DMS53 (cell line): ENCODE measurements around the gene DSCAM.

Experiments used
- DNase-seq: peaks from one replicate; lab custom pipeline; 2025; lab: John Stamatoyannopoulos, UW

The DSCAM gene

DNA sequence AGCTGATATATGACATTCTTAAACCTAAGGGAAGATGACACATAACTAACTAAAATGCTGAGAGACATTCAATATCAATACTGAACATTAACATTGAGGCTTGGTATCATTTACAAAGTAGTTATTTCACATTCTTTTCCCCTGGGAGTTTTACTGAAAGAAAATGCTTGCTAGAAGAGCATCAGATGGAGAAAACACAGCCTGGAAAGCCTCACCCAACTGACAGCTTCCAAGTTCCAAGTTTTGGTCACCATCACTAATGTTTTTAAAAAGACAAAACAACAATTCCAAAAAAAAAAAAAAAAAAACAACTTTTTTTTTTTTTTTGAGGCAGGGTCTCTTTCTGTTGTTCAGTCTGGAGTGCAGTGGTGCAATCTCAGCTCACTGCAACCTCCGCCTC lies 80.6 kb downstream of the DSCAM start:
- DNase-seq, result no peak

DNA sequence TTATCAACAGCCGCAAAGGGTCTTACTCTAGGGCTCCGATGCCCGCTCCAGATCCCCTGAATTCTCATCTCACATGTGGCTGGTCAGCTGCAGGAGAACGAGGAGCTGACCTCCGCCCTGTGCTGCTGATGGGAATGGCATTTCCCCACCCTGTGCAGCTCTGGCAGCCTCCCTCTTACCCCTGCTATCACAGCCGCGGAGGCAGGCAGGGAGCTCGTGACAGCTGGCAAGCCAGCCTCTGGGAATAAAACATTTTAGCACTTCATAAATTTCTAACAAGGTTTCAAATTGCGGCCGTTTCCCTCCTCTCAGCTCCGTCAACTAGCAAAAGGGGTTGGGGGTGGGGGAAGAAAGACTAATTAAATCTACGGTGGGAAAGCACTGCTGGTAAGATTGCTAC lies 81.1 kb downstream of the DSCAM start:
- DNase-seq, result no peak

GRCh38 chr21:40760821-40761220 lies 86.1 kb downstream of the DSCAM start:
- no peak for DNase-seq

GRCh38 chr21:40759061-40759460 lies 87.9 kb downstream of the DSCAM start:
- no peak for DNase-seq

GRCh38 chr21:40757366-40757765 lies 89.6 kb downstream of the DSCAM start:
- no peak for DNase-seq

GRCh38 chr21:40754466-40754865 lies 92.5 kb downstream of the DSCAM start:
- DNase-seq, result no peak

DNA sequence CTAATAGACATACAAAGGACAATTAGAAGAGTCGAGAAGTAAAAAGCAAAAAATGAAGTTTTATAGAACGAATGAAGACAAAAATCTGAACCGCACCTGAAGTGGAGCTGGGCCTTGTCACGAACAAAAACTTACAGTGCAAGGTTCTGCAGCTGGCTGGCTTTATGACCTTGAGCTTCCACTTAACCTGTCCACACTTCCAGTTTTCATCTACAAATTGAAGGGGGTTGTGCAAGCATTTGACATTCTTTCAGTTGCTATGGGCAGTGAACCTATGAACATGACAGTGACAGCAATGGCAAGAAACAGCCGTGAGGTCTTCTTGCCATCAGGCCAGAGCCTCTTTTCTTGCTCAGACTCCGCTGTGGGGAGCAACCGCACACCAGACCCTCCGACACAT lies 93.2 kb downstream of the DSCAM start:
- no peak for DNase-seq

DNA sequence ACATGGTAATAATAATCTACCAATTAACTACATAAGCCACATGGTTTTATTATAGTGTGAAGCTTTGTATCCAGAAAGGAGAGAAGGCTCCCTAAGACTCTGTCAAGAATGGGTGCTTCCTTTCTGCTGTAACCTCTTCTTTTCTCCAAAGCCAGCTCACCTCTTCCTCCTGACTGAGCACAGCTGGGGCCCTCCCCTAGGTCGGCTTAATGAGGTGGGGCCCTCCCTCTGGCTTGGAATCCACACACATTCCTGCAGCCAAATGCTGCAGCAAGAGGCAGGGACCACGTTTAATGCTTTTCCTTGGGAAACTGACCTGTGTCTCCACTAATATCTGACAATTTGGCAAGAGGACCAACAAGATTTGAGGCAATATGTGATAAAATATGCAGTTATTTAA lies 94.8 kb downstream of the DSCAM start:
- DNase-seq, result no peak

- no peak for DNase-seq
These were observed 95.7 kb downstream of the DSCAM start for GRCh38 chr21:40751221-40751620.

DNA sequence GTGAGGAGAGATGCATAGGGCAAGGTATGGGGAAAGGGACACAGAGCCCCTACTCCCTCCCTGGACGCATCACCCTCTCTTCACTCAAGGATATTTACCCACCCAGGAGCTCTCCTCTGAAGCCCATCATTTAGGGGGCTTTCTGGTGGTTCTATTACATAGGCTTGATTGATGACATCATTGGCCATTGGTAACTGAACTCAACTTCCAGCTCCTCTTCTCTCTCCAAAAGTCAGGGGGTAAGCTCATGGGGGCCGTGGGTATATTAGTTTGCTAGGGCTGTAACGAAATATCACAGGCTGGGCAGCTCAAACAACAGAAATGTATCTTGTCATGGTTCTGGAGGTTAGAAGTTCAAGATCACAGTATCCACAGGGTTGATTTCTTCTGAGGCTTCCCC lies 110.8 kb downstream of the DSCAM start:
- DNase-seq, result no peak

DNA sequence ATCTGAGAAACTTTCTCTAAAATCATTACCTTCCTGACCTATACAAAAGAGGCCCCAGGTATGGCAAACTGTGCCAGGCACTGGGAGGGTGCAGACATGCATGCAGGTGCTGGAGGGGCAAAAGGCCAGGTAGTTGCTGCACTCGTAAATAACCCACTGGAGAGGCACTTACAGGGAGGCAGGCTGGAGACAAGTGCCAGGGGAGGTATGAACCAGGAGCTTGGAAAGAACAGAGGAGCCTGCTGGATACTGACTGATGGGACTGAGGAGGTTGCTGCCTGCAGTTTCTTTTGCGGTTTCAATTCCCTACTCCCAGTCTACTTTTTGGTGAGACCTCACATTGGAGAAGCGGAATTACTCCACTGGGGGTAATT lies 113.9 kb downstream of the DSCAM start:
- DNase-seq, result no peak

DNA sequence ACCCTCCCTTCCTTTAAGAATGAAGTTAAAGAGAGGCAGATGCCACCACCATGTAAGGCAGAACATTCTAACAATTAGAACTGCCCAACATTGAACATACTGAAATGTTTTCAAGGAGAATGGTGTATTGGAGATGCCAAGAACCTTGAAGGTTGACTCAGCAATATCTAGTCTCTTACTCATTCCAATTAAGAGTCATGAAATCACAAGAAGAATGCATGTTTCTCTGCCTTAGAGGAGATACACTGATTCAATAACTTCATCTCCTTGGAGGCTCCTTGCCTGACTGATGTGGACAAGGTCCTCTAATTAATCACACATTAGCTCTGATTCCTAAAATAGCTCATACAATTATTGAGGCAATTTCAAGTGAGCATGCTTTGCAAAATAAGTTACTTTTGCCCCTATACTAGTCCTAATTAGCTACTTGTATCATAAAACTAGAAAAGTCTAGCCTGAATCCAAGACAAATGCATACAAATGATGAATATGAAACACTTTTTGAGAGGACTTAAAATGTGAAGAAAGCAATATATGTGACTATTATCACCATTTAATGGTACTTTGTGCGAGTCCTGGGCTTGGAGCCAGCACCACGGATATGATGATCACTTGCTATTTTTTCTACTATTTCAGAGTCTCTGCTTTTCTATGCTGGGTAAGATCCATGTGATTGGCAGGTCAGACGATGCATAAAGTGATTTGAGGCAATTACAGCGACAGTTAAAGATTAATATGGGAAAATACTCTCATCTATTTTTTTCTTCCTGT lies 114.5 kb downstream of the DSCAM start:
- DNase-seq, result no peak

GRCh38 chr21:40731206-40731605 lies 115.8 kb downstream of the DSCAM start:
- DNase-seq, result no peak

- DNase-seq, result no peak
These were observed 116.5 kb downstream of the DSCAM start for GRCh38 chr21:40730426-40730800.

GRCh38 chr21:40729761-40730425 lies 117.1 kb downstream of the DSCAM start:
- DNase-seq, result no peak

GRCh38 chr21:40723966-40724365 lies 123.0 kb downstream of the DSCAM start:
- no peak for DNase-seq

GRCh38 chr21:40723317-40723716 lies 123.6 kb downstream of the DSCAM start:
- no peak for DNase-seq

- DNase-seq, result peak; percentile 8
These were observed 127.3 kb downstream of the DSCAM start for GRCh38 chr21:40719615-40720014.

DNA sequence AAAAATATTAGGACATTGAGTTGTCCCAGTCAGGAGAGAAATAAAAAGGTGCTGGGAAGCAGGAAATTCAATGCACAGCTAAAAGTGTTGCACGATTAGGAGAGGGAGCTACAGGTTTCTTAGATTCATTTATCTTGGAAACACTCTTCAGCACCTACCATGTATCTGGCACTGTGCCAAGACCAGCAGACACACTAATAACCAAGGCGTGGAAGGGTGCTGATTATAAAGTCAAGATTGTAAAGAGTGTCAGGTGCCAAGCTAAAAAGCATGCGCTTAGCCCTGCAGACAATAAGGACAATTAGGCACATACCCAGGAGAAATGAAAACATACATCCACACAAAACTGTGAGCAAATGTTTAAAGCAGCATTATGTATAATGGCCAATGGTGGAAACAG lies 129.9 kb downstream of the DSCAM start:
- no peak for DNase-seq

DNA sequence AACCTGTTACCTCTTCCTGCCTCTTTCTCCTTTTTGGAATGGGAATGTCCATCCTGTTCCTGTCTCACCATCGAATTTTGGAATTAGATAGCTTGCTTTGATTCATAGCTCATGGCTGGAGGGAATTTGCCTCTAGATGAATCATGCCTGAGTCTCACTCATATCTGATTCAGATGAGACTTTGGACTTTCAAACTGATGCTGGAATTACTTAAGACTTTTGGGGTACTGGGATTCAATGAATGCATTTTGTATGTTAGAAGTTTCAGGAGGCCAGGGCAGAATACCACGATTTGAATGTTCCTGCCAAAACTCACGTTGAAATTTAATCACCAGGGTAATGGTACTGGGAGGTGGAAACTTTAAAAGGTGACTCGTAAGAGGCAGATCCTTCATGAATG lies 132.4 kb downstream of the DSCAM start:
- no peak for DNase-seq

- no peak for DNase-seq
These were observed 139.2 kb downstream of the DSCAM start for GRCh38 chr21:40707656-40708244.

- peak; percentile 7 for DNase-seq
These were observed 139.9 kb downstream of the DSCAM start for GRCh38 chr21:40706806-40707655.

- no peak for DNase-seq
These were observed 140.8 kb downstream of the DSCAM start for GRCh38 chr21:40706176-40706575.
